SH-SY5Y (cell line): ENCODE measurements around the gene EIF5B.

ENCODE experiments used
- GATA2 ChIP-seq: IDR thresholded peaks from 2 replicates; pipeline ENCODE4 v1.6.1; 2011; ENCODE audit warnings: mild to moderate bottlenecking, low read depth, low read length
- GATA3 ChIP-seq: IDR thresholded peaks from 2 replicates; pipeline ENCODE4 v1.6.1; 2011; ENCODE audit warnings: low read depth, mild to moderate bottlenecking, low read length, moderate library complexity

GRCh38 chr2:99342536-99342935 lies 5.3 kb downstream of the EIF5B start:
- TF ChIP-seq GATA2 (no peak), GATA3 (no peak)
